Heart left ventricle (tissue), 16 donors: Measurements from ENCODE around the gene DEFB125. TPM values are rescaled to one million over a fixed set of nuclear protein-coding genes. Genes with fewer than 3 reads are reported as not detected.
A peak's percentile ranks its signal among the peaks of the same experiment; 100 is the strongest.
"Not testable (repeated sequence)": the region's sequence is repeated elsewhere in the genome, so short reads cannot be mapped to it uniquely, and the experiment has no call there.

Experiments
- ATAC-seq, 4 donors: fragments of 200-7000 bp; cut with Tn5 transposase; one replicate each; pipeline ENCODE4 v1.9.1; 2020 to 2022; ENCODE audit warnings: moderate library complexity in 4 of 4, mild to moderate bottlenecking in 3 of 4, moderate number of reproducible peaks in 1 of 4
- DNase-seq, 5 donors: peaks; one replicate each; pipeline ENCODE4 v3.0.0-alpha.2; 2020
- H3K27ac ChIP-seq, 12 donors: fragments of 200-600 bp; sonication (generic) in 4 of 12; one replicate each; pipeline versions ENCODE4 v1.5.0 to v1.8.0; 2016 to 2022; ENCODE audit warnings: mild to moderate bottlenecking in 2 of 12
- H3K27me3 ChIP-seq, 9 donors: fragments of 200-600 bp; sonication (generic) in 2 of 9; one replicate each; pipeline versions ENCODE4 v1.5.1 to v1.8.0; 2016 to 2022; ENCODE audit warnings: mild to moderate bottlenecking in 3 of 9
- H3K36me3 ChIP-seq, 9 donors: fragments of 200-600 bp; sonication (generic) in 2 of 9; one replicate each; pipeline versions ENCODE4 v1.5.0 to v1.8.0; 2018 to 2022; ENCODE audit warnings: mild to moderate bottlenecking in 2 of 9
- H3K4me1 ChIP-seq, 12 donors: fragments of 200-600 bp; sonication (generic) in 4 of 12; one replicate each; pipeline versions ENCODE4 v1.5.0 to v1.8.0; 2016 to 2022; ENCODE audit warnings: mild to moderate bottlenecking in 3 of 12
- H3K4me3 ChIP-seq, 12 donors: fragments of 200-600 bp; sonication (generic) in 4 of 12; one replicate each; pipeline versions ENCODE4 v1.5.0 to v1.8.0; 2017 to 2022; ENCODE audit warnings: mild to moderate bottlenecking in 9 of 12, moderate library complexity in 4 of 12
- H3K9me3 ChIP-seq, 12 donors: fragments of 200-600 bp; sonication (generic) in 4 of 12; one replicate each; pipeline versions ENCODE4 v1.5.0 to v1.8.0; 2016 to 2022; ENCODE audit warnings: mild to moderate bottlenecking in 1 of 12
- POLR2A ChIP-seq, 2 donors: fragments of 450-650 bp; IDR thresholded peaks; one replicate each; pipeline ENCODE4 v1.6.1; 2017; ENCODE audit warnings: antibody characterized with exemption in 2 of 2, mild to moderate bottlenecking in 2 of 2, moderate library complexity in 2 of 2
- WGBS, 4 donors: extraction: QIAGEN DNeasy Blood & Tissue Kit in 2 of 4; methylation state at CpG; one replicate each; pipeline versions ENCODE4 v1.1.5 to v1.1.7; 2013 to 2018; 5-methylcytosine and 5-hydroxymethylcytosine counted together
- intact Hi-C, 10 donors: fragments of 100-400 bp; cut with DNase I; formaldehyde crosslinking; loops; one replicate each; pipeline versions ENCODE4 v1.11.1 to v1.14.2; 2022
- polyA plus RNA-seq, 2 donors: library from polyadenylated mRNA; stranded (reverse); fragments of 200-250 nt; gene quantifications; one replicate each; pipeline ENCODE4 v1.2.3, GENCODE V29; 2013
- total RNA-seq, 9 donors: library from RNA; depleted of rRNA in 2 of 9; stranded (reverse); fragments of >200 nt in 2 of 9; fragmentation: NEBNext Ultra II Directional in 3 of 9; extraction: Animal tissue kit (Norgen Biotek cat#: 25700) in 3 of 9; gene quantifications; one replicate each; pipeline versions ENCODE4 v1.1.0 to v1.2.4, GENCODE V29; 2016 to 2023
- TF ChIP-seq, protein P1 (sequence below), 12 donors: fragments of 200-600 bp; sonication (generic) in 4 of 12; IDR thresholded peaks; one replicate each; pipeline versions ENCODE4 v1.5.0 to v1.8.0; 2018 to 2022; ENCODE audit warnings: antibody characterized with exemption in 12 of 12, mild to moderate bottlenecking in 5 of 12
- donor health status: ischemic (EF 13 %, LVEDD 7.1; RV severe dilation, severe dysfunction).
- donor health status: healthy with polysubstance abuse.
- donor health status: DM: no; HTN: yes; CAD: no.
- donor health status: DM: no; HTN: no; CAD: no.
- donor health status: ischemic (EF 25% LVEDD 6.9; RV normal size, moderate dysfunction).
- donor health status: ischemic (EF 25% LVEDD 5.7; RV mildly dilated, moderate dysfunction).
- donor health status: healthy.
- donor health status: DM: yes; HTN: yes; CAD: no.
- donor health status: ischemic (EF 35%, LVEDD 5.7; RV mildly dilated, moderate dysfunction).
- donor health status: nonischemic (EF 11% LVEDD 7.7; RV severe dilation, severe dysfunction).
- donor health status: DM: yes; HTN: yes; CAD: no.
- donor health status: PGD.
- donor health status: ischemic (EF 29% LVEDD 5.4; RV normal size, mild dysfunction).
- donor health status: nonischemic (EF 23%, LVEDD 6.1; RV moderate dilation, normal function).

The DEFB125 gene
- total and polyA plus RNA-seq, 11 donors, result not detected

DNA sequence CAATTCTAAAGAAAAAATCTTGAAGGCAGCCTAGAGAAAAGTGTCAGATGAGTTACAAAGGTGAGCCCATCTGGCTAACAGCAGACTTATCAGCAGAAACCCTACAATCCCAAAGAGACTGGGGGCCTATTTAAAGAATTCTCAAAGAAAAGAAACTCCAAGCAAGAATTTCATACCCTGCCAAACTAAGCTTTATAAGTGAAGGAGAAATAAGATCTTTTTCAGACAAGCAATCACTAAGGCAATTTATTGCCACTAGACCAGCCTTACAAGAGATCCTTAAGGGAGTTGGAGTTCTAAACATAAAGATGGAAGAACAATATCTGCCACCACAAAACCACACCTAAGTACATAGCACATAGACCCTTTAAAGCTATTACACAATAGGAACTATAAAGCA is 30.0 kb downstream of the DEFB125 start:
- no peak overlapping the region for H3K4me3 ChIP-seq
- H3K27me3 ChIP-seq, result peaks cover 0 to 32% (median 0%) of the 10 kb centered on the region in 9 donors
- DNase-seq (no peak), ATAC-seq (no peak)
- no peaks in the 10 kb centered on the region for H3K4me1 ChIP-seq
- TF ChIP-seq POLR2A (IDR thresholded peaks at IDR 0.05), result no peak
- TF ChIP-seq, protein P1, sequence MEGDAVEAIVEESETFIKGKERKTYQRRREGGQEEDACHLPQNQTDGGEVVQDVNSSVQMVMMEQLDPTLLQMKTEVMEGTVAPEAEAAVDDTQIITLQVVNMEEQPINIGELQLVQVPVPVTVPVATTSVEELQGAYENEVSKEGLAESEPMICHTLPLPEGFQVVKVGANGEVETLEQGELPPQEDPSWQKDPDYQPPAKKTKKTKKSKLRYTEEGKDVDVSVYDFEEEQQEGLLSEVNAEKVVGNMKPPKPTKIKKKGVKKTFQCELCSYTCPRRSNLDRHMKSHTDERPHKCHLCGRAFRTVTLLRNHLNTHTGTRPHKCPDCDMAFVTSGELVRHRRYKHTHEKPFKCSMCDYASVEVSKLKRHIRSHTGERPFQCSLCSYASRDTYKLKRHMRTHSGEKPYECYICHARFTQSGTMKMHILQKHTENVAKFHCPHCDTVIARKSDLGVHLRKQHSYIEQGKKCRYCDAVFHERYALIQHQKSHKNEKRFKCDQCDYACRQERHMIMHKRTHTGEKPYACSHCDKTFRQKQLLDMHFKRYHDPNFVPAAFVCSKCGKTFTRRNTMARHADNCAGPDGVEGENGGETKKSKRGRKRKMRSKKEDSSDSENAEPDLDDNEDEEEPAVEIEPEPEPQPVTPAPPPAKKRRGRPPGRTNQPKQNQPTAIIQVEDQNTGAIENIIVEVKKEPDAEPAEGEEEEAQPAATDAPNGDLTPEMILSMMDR (IDR thresholded peaks at IDR 0.05), result no peak
- H3K36me3 ChIP-seq, result no peaks in the 10 kb centered on the region
- intact Hi-C loops, result no loop called here
- peaks cover 0 to 20% (median 4%) of the 10 kb centered on the region in 12 donors for H3K9me3 ChIP-seq
- no peak overlapping the region for H3K27ac ChIP-seq

DNA sequence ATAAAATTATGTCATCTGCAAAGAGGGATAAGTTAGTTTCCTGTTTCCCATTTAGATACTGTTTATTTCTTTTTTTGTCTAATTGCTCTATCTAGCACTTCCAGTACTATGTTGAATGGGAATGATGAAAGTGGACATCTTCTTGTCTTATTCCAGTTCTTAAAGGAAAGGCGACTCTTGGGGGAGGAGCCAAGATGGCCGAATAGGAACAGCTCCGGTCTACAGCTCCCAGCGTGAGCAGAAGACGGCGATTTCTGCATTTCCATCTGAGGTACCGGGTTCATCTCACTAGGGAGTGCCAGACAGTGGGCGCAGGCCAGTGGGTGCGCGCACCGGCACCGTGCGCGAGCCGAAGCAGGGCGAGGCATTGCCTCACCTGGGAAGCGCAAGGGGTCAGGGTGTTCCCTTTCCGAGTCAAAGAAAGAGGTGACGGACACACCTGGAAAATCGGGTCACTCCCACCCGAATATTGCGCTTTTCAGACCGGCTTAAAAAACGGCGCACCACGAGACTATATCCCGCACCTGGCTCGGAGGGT is 42.4 kb downstream of the DEFB125 start:
- ATAC-seq, H3K27me3 ChIP-seq, H3K9me3 ChIP-seq, H3K4me3 ChIP-seq, intact Hi-C loops, DNase-seq, H3K27ac ChIP-seq, H3K36me3 ChIP-seq, H3K4me1 ChIP-seq: not testable (repeated sequence)
- WGBS, 4 donors, result 82 to 87% (median 87%) methylated on average over 23 to 27 of the region's 28 CpGs

DNA sequence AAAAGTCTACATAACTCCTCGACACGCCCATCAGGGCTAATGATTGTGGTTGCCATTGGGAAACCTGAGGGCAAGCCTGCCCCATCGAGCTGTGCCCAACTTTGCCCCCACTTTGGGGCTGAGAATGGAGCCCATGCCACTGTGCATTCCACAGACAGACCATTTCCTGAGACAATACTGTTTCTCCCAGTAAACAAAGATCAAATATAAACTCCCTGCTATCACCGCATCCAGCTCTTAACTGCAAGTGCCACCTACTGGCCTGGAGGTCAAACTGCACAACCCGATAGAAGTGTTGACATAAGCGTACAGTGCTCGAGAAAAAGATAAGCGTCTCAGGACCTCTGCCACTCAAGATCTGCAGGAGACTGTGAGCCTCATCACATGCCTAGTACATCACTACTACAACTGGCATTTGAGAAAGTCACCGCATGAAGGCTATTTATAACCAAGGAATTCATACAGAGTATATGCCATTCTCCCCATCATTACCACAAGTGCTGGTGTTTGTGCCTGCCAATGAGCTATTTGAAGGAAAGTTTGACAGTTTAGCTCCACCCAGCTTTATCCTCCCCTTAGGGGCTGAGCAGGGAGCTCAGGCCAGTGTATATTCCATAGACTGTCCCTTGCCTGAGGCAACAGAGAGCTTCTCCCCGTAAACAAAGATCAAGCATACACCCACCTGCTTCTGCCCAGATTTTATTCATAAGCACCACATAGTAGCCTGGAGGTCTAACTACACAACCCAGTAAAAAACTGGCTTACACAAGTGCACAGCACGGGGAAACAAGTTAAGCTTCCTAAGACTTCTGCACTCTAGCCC is 50.4 kb downstream of the DEFB125 start:
- 61 to 72% (median 64%) methylated on average over 11 of the region's 11 CpGs for WGBS, 4 donors
- Histone ChIP-seq H3K27ac (no peak overlapping the region), H3K36me3 (no peaks in the 10 kb centered on the region), H3K4me3 (no peak overlapping the region), H3K4me1 (peaks cover 0 to 8% (median 0%) of the 10 kb centered on the region in 12 donors), H3K27me3 (peaks cover 0 to 20% (median 0%) of the 10 kb centered on the region in 9 donors), H3K9me3 (peaks cover 0 to 7% (median 0%) of the 10 kb centered on the region in 12 donors)
- DNase-seq (no peak), ATAC-seq (peak in 2 of 4 donors; percentile 29 to 52)
- intact Hi-C loops, result no loop called here
- no peak for TF ChIP-seq POLR2A (IDR thresholded peaks at IDR 0.05)
- TF ChIP-seq, protein P1 (IDR thresholded peaks at IDR 0.05), result peak in 2 of 12 donors; percentile 10 to 22

DNA sequence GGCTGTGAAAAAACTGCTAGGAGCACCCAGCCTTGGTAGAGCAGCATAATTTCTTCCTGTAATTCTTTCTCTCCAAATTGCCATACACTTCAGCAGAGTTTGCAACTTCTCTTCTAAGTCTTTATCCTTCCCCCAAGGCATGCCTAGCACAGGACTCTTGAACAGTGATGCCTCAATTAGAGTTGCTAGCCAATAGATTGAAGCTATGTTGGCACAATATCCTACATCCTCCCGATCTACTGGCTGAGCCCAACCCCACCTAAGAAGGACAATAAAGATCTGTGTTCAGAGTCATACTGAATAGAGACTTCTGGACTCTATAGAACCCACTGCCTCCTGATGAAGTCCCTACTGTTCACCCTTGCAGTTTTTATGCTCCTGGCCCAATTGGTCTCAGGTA is 54.8 kb downstream of the DEFB125 start, which contains the start of gene DEFB126:
Gene DEFB126, plus strand, starts transcription at position 301 of the 400 bp plus-strand sequence. Its CDS starts 39 bp downstream, at position 340.
- H3K4me1 ChIP-seq, result peaks cover 0 to 8% (median 0%) of the 10 kb centered on the region in 12 donors
- ATAC-seq (no peak), DNase-seq (no peak)
- TF ChIP-seq, protein P1 (IDR thresholded peaks at IDR 0.05), result no peak
- TF ChIP-seq POLR2A (IDR thresholded peaks at IDR 0.05), result no peak
- intact Hi-C loops, result no loop called here
- H3K27ac ChIP-seq, result no peak within 1 kb of the TSS
- H3K4me3 ChIP-seq, result no peak within 1 kb of the TSS
- peaks cover 0 to 3% (median 0%) of the 10 kb centered on the region in 12 donors for H3K9me3 ChIP-seq
- WGBS, 4 donors, result 42 to 55% (median 50%) methylated on average over 1 of the region's 1 CpG
- H3K27me3 ChIP-seq, result peaks cover 0 to 36% (median 0%) of the 10 kb centered on the region in 9 donors
- H3K36me3 ChIP-seq, result no peaks in the 10 kb centered on the region
